Loucy (cell line): ENCODE data around the gene BCAR3.
"Not testable (repeated sequence)": the region's sequence is repeated elsewhere in the genome, so short reads cannot be mapped to it uniquely, and the experiment has no call there.

Experiments used
- H2AFZ ChIP-seq: fragments of 200-600 bp; sonication (generic); 2 replicates; pipeline ENCODE4 v1.6.0; 2016; ENCODE audit warnings: antibody characterized with exemption, mild to moderate bottlenecking, low read length, moderate library complexity
- H3F3A ChIP-seq: fragments of 200-600 bp; 2 replicates; pipeline ENCODE4 v1.6.0; 2016; ENCODE audit warnings: antibody characterized with exemption, low read depth, mild to moderate bottlenecking
- H3K27me3 ChIP-seq: fragments of 200-600 bp; sonication (generic); 2 replicates; pipeline ENCODE4 v1.6.1; 2014; ENCODE audit warnings: low read length, mild to moderate bottlenecking; ENCODE audit not compliant: insufficient read depth, poor library complexity, severe bottlenecking
- H3K36me3 ChIP-seq: fragments of 200-600 bp; sonication (generic); 2 replicates; pipeline ENCODE4 v1.6.1; 2016; ENCODE audit warnings: low read length; ENCODE audit not compliant: insufficient read depth
- H3K4me1 ChIP-seq: fragments of 200-600 bp; sonication (generic); 2 replicates; pipeline ENCODE4 v1.5.1; 2014; ENCODE audit warnings: low read length, mild to moderate bottlenecking; ENCODE audit not compliant: insufficient read depth, poor library complexity, severe bottlenecking
- H3K4me2 ChIP-seq: fragments of 200-600 bp; sonication (generic); 2 replicates; pipeline ENCODE4 v1.6.0; 2014; ENCODE audit warnings: antibody characterized with exemption, low read length, low read depth, mild to moderate bottlenecking; ENCODE audit not compliant: poor library complexity, severe bottlenecking
- H3K4me3 ChIP-seq: fragments of 200-600 bp; sonication (generic); 2 replicates; pipeline ENCODE4 v1.5.1; 2014; ENCODE audit warnings: low read length, mild to moderate bottlenecking, mixed read lengths; ENCODE audit not compliant: poor library complexity, severe bottlenecking
- H3K79me2 ChIP-seq: fragments of 200-600 bp; sonication (generic); 2 replicates; pipeline ENCODE4 v1.6.1; 2014; ENCODE audit warnings: low read length; ENCODE audit not compliant: insufficient read depth
- H3K9ac ChIP-seq: fragments of 200-600 bp; sonication (generic); 2 replicates; pipeline ENCODE4 v1.6.0; 2014; ENCODE audit warnings: mild to moderate bottlenecking, low read depth, low read length, moderate library complexity; ENCODE audit not compliant: poor library complexity, severe bottlenecking
- H3K9me2 ChIP-seq: fragments of 200-600 bp; sonication (generic); replicated peaks from 2 replicates; pipeline ENCODE4 v1.6.1; 2016; ENCODE audit warnings: low read depth, low read length, mixed read lengths
- H3K9me3 ChIP-seq: fragments of 200-600 bp; sonication (generic); 2 replicates; pipeline ENCODE4 v1.6.1; 2014; ENCODE audit warnings: mild to moderate bottlenecking, antibody characterized with exemption, low read length, low read depth; ENCODE audit not compliant: insufficient read depth
- H4K20me1 ChIP-seq: fragments of 200-600 bp; sonication (generic); 2 replicates; pipeline ENCODE4 v1.6.0; 2014; ENCODE audit warnings: antibody characterized with exemption, low read length, mild to moderate bottlenecking; ENCODE audit not compliant: insufficient read depth, poor library complexity, severe bottlenecking
- CTCF ChIP-seq: fragments of 200-600 bp; sonication (generic); conservative IDR thresholded peaks from 2 replicates; pipeline ENCODE4 v1.5.1; 2014; ENCODE audit warnings: mild to moderate bottlenecking, antibody characterized with exemption, low read length
- EZH2phosphoT487 ChIP-seq: fragments of 200-600 bp; IDR thresholded peaks from 2 replicates; pipeline ENCODE4 v1.6.1; 2018; ENCODE audit warnings: antibody characterized with exemption, mild to moderate bottlenecking, moderate library complexity, borderline replicate concordance

BCAR3 gene

GRCh38 chr1:93653656-93654055 lies 28.0 kb downstream of the BCAR3 start:
- Histone ChIP-seq H3K4me2 (no peak overlapping the region), H3K9me2 (no peaks in the 10 kb centered on the region), H2AFZ (no peak overlapping the region), H3K36me3 (no peaks in the 10 kb centered on the region), H3K9ac (no peak overlapping the region), H3K9me3 (no peaks in the 10 kb centered on the region), H3K4me3 (no peak overlapping the region), H3K79me2 (no peaks in the 10 kb centered on the region), H4K20me1 (no peaks in the 10 kb centered on the region), H3K4me1 (no peaks in the 10 kb centered on the region), H3F3A (no peaks in the 10 kb centered on the region), H3K27me3 (no peaks in the 10 kb centered on the region)
- TF ChIP-seq EZH2phosphoT487 (no peak), CTCF (no peak)

GRCh38 chr1:93652323-93652949 lies 29.2 kb downstream of the BCAR3 start:
- Histone ChIP-seq H3K27me3 (no peaks in the 10 kb centered on the region), H2AFZ (no peak overlapping the region), H3K9me2 (no peaks in the 10 kb centered on the region), H3K9ac (no peak overlapping the region), H3K4me2 (no peak overlapping the region), H3K36me3 (no peaks in the 10 kb centered on the region), H3K9me3 (no peaks in the 10 kb centered on the region), H3F3A (no peaks in the 10 kb centered on the region), H3K4me3 (no peak overlapping the region), H3K79me2 (no peaks in the 10 kb centered on the region), H4K20me1 (no peaks in the 10 kb centered on the region), H3K4me1 (no peaks in the 10 kb centered on the region)
- TF ChIP-seq EZH2phosphoT487 = no peak
- TF ChIP-seq CTCF = no peak

- Histone ChIP-seq H3K27me3 (no peaks in the 10 kb centered on the region), H3K9me2 (no peaks in the 10 kb centered on the region), H3K79me2 (no peaks in the 10 kb centered on the region), H3K9ac (no peak overlapping the region), H4K20me1 (no peaks in the 10 kb centered on the region), H3K4me3 (no peak overlapping the region), H3K36me3 (no peaks in the 10 kb centered on the region), H3K4me1 (no peaks in the 10 kb centered on the region), H3K9me3 (no peaks in the 10 kb centered on the region), H3K4me2 (no peak overlapping the region), H3F3A (no peaks in the 10 kb centered on the region), H2AFZ (no peak overlapping the region)
- TF ChIP-seq EZH2phosphoT487 = no peak
- TF ChIP-seq CTCF = no peak
Observed at GRCh38 chr1:93651695-93652094, 29.9 kb downstream of the BCAR3 start.

- H3K4me1 ChIP-seq, H2AFZ ChIP-seq, H3K27me3 ChIP-seq, H3K36me3 ChIP-seq, H3K9me2 ChIP-seq, H4K20me1 ChIP-seq, H3F3A ChIP-seq, H3K9ac ChIP-seq, H3K79me2 ChIP-seq, H3K9me3 ChIP-seq, H3K4me3 ChIP-seq, H3K4me2 ChIP-seq: not testable (repeated sequence)
Observed at GRCh38 chr1:93650159-93650558, 31.5 kb downstream of the BCAR3 start.
